GM12878 (cell line): ENCODE measurements around the gene GNB2. TPM values are rescaled to one million over a fixed set of nuclear protein-coding genes. Genes with fewer than 3 reads are reported as not detected.

Source experiments
- ATF7 ChIP-seq: fragments of 450-650 bp; IDR thresholded peaks from 2 replicates; pipeline ENCODE4 v1.6.1; 2016; ENCODE audit warnings: low read depth, mild to moderate bottlenecking
- BHLHE40 ChIP-seq, 2 experiments: fragments of 450-650 bp in 1 of 2; IDR thresholded peaks; 2 replicates each; pipeline ENCODE4 v1.6.1; 2011 to 2017; ENCODE audit warnings: low read depth in 2 of 2, borderline replicate concordance in 1 of 2, improper control_type of control experiment in 1 of 2, low read length in 1 of 2, mild to moderate bottlenecking in 1 of 2
- CBFB ChIP-seq: IDR thresholded peaks from 2 replicates; pipeline ENCODE4 v1.6.1; 2016; ENCODE audit warnings: antibody characterized with exemption, low read depth
- CHD1 ChIP-seq: IDR thresholded peaks from 2 replicates; pipeline ENCODE4 v1.6.1; 2012; ENCODE audit warnings: low read depth, low read length, improper control_type of control experiment
- CREM ChIP-seq: IDR thresholded peaks from 2 replicates; pipeline ENCODE4 v1.6.1; 2014; ENCODE audit warnings: antibody characterized with exemption, low read depth
- EGR1 ChIP-seq, 2 experiments: IDR thresholded peaks; 1 replicate in 1 of 2; 2 replicates in 1 of 2; pipeline ENCODE4 v1.6.1; 2011 to 2012; ENCODE audit warnings: low read depth in 2 of 2, low read length in 2 of 2, borderline replicate concordance in 1 of 2, mild to moderate bottlenecking in 1 of 2, moderate library complexity in 1 of 2
- EP300 ChIP-seq, 2 experiments: fragments of 150-350 bp in 1 of 2; IDR thresholded peaks; 2 replicates each; pipeline ENCODE4 v1.6.1; 2011 to 2012; ENCODE audit warnings: low read depth in 2 of 2, low read length in 2 of 2, borderline replicate concordance in 1 of 2, improper control_type of control experiment in 1 of 2, inconsistent platforms in 1 of 2; ENCODE audit not compliant: control insufficient read depth in 1 of 2
- ETV6 ChIP-seq, 2 experiments: fragments of 450-650 bp in 1 of 2; IDR thresholded peaks in 1 of 2; conservative IDR thresholded peaks in 1 of 2; 2 replicates each; pipeline ENCODE4 v1.6.1; 2014; ENCODE audit warnings: antibody characterized with exemption in 1 of 2, borderline replicate concordance in 1 of 2, low read depth in 1 of 2, mild to moderate bottlenecking in 1 of 2, moderate library complexity in 1 of 2
- EZH2 ChIP-seq: IDR thresholded peaks from 2 replicates; pipeline ENCODE4 v1.6.1; 2012; ENCODE audit warnings: low read depth, mild to moderate bottlenecking, control low read depth, inconsistent platforms, low read length, borderline replicate concordance; ENCODE audit not compliant: control insufficient read depth
- HDAC2 ChIP-seq: fragments of 200-600 bp; sonication (generic); IDR thresholded peaks from 2 replicates; pipeline ENCODE4 v1.6.1; 2017
- KAT2A ChIP-seq: conservative IDR thresholded peaks from 2 replicates; pipeline ENCODE4 v1.6.1; 2011; ENCODE audit warnings: low read depth, low read length; ENCODE audit not compliant: control insufficient read depth
- KDM1A ChIP-seq: fragments of 200-600 bp; sonication (generic); IDR thresholded peaks from 2 replicates; pipeline ENCODE4 v1.6.1; 2016; ENCODE audit warnings: borderline replicate concordance
- MTA2 ChIP-seq: fragments of 450-650 bp; IDR thresholded peaks from 2 replicates; pipeline ENCODE4 v1.6.1; 2016; ENCODE audit warnings: low read depth, mild to moderate bottlenecking, moderate library complexity
- MTA3 ChIP-seq: IDR thresholded peaks from 2 replicates; pipeline ENCODE4 v1.6.1; 2012; ENCODE audit warnings: low read length, inconsistent platforms, borderline replicate concordance
- POLR2AphosphoS2 ChIP-seq: IDR thresholded peaks from 2 replicates; pipeline ENCODE4 v1.6.1; 2011; ENCODE audit warnings: low read depth, mild to moderate bottlenecking, low read length, improper control_type of control experiment, moderate library complexity
- RB1 ChIP-seq: fragments of 450-650 bp; formaldehyde crosslinking; IDR thresholded peaks from 2 replicates; pipeline ENCODE4 v1.6.1; 2017; ENCODE audit warnings: mild to moderate bottlenecking, borderline replicate concordance
- REST ChIP-seq: IDR thresholded peaks from 2 replicates; pipeline ENCODE4 v1.6.1; 2012; ENCODE audit warnings: mild to moderate bottlenecking, low read depth, low read length
- RFX5 ChIP-seq: IDR thresholded peaks from 2 replicates; pipeline ENCODE4 v1.6.1; 2011; ENCODE audit warnings: low read depth, low read length, improper control_type of control experiment
- RUNX3 ChIP-seq: IDR thresholded peaks from 2 replicates; pipeline ENCODE4 v1.6.1; 2012; ENCODE audit warnings: low read length, inconsistent platforms
- SIN3A ChIP-seq: IDR thresholded peaks from 2 replicates; pipeline ENCODE4 v1.6.1; 2012; ENCODE audit warnings: low read depth, low read length, improper control_type of control experiment
- SREBF1 ChIP-seq: IDR thresholded peaks from 2 replicates; pipeline ENCODE4 v1.6.1; 2012; ENCODE audit warnings: mild to moderate bottlenecking, low read length
- SUZ12 ChIP-seq: fragments of 200-600 bp; sonication (generic); IDR thresholded peaks from one replicate; pipeline ENCODE4 v1.6.1; 2018; ENCODE audit warnings: antibody characterized with exemption, mild to moderate bottlenecking; ENCODE audit not compliant: unreplicated experiment
- USF1 ChIP-seq: IDR thresholded peaks from 2 replicates; pipeline ENCODE4 v1.6.1; 2011; ENCODE audit warnings: borderline replicate concordance, low read depth, mild to moderate bottlenecking, moderate library complexity, mixed read lengths, low read length; ENCODE audit not compliant: insufficient read depth; ENCODE audit errors: extremely low read length
- USF2 ChIP-seq: IDR thresholded peaks from 2 replicates; pipeline ENCODE4 v1.6.1; 2011; ENCODE audit warnings: low read depth, low read length, improper control_type of control experiment, borderline replicate concordance
- YBX1 ChIP-seq: fragments of 450-650 bp; IDR thresholded peaks from 2 replicates; pipeline ENCODE4 v1.6.1; 2016; ENCODE audit warnings: antibody characterized with exemption
- ZNF384 ChIP-seq: IDR thresholded peaks from 2 replicates; pipeline ENCODE4 v1.6.1; 2012; ENCODE audit warnings: low read depth, mild to moderate bottlenecking, low read length, improper control_type of control experiment, borderline replicate concordance
- ZSCAN29 ChIP-seq: fragments of 450-650 bp; IDR thresholded peaks from 2 replicates; pipeline ENCODE4 v1.6.1; 2017; ENCODE audit warnings: mild to moderate bottlenecking, moderate library complexity
- ZZZ3 ChIP-seq: IDR thresholded peaks from 2 replicates; pipeline ENCODE4 v1.6.1; 2011; ENCODE audit warnings: low read depth; ENCODE audit not compliant: control insufficient read depth, insufficient read length
- polyA plus RNA-seq, 11 experiments: library from polyadenylated mRNA; depleted of rRNA in 4 of 11; unstranded in 6 of 11; stranded (reverse) in 5 of 11; fragments of >200 nt; fragmentation: Nextera tagmentation in 4 of 11; fragmentation: Illumina TruSeq in 1 of 11; extraction: Ambion mirVana in 4 of 11; extraction: Trizol in 1 of 11; gene quantifications; 1 replicate in 1 of 11; 2 replicates in 10 of 11; pipeline versions ENCODE4 v1.2.1 to v1.2.3, GENCODE V29; 2011 to 2016; ENCODE audit warnings: inconsistent platforms in 2 of 11, missing spikeins in 2 of 11, low read depth in 1 of 11
- total RNA-seq, 4 experiments: library from RNA; depleted of rRNA in 3 of 4; stranded (reverse); fragments of >200 nt in 3 of 4; fragmentation: Illumina TruSeq in 1 of 4; extraction: Trizol in 1 of 4; gene quantifications; 2 replicates each; pipeline versions ENCODE4 v1.2.1 to v1.2.3, GENCODE V29; 2013 to 2021

The GNB2 gene
- total and polyA plus RNA-seq, 10 of the 15 experiments (the other 5 are each of a cell fraction or from before 2014, with no cell fraction given), result 0.35 to 175 (median 59.7) TPM

GRCh38 chr7:100673942-100674410 lies 436 bp downstream of the GNB2 start (continued):
- TF ChIP-seq EP300 (IDR thresholded peaks at IDR 0.05; ENCODE audit: borderline replicate concordance in 1 of 2, control insufficient read depth in 1 of 2, low read depth in 2 of 2, low read length in 2 of 2) (no peak), RB1 (no peak), EZH2 (no peak), EGR1 (IDR thresholded peaks at IDR 0.05; ENCODE audit: borderline replicate concordance in 1 of 2, low read depth in 2 of 2, low read length in 2 of 2) (no peak), MTA2 (0 out of 2 replicates have a peak, but pooled peaks have one; percentile 3), SREBF1 (no peak), YBX1 (no peak), ZZZ3 (no peak), REST (no peak), MTA3 (no peak), CBFB (0 out of 2 replicates have a peak, but pooled peaks have one; percentile 13), HDAC2 (no peak), RFX5 (no peak), CHD1 (no peak), POLR2AphosphoS2 (no peak), SIN3A (0 out of 2 replicates have a peak, but pooled peaks have one; percentile 2), ZSCAN29 (no peak), SUZ12 (no peak), RUNX3 (no peak), KAT2A (no peak), CREM (no peak), ETV6 (conservative IDR thresholded peaks at IDR 0.05 in 1 of 2, IDR thresholded peaks at IDR 0.05 in 1 of 2; ENCODE audit: borderline replicate concordance in 1 of 2, low read depth in 1 of 2) (no peak), ATF7 (no peak), ZNF384 (no peak), KDM1A (no peak), USF2 (no peak), BHLHE40 (IDR thresholded peaks at IDR 0.05; ENCODE audit: borderline replicate concordance in 1 of 2, low read depth in 2 of 2, low read length in 1 of 2) (no peak), USF1 (no peak)
